SK-N-DZ (cell line): ENCODE measurements around the gene TMEM179B.

Experiments used
- DNase-seq: peaks from one replicate; pipeline ENCODE4 v3.0.0-alpha.2; 2015; ENCODE audit warnings: low spot score
- small RNA-seq, 2 experiments: library from RNA; depleted of rRNA; stranded (forward); fragments of <200 nt; gene quantifications; one replicate each; pipeline ENCODE3, GENCODE V24; 2014

The TMEM179B gene

DNA sequence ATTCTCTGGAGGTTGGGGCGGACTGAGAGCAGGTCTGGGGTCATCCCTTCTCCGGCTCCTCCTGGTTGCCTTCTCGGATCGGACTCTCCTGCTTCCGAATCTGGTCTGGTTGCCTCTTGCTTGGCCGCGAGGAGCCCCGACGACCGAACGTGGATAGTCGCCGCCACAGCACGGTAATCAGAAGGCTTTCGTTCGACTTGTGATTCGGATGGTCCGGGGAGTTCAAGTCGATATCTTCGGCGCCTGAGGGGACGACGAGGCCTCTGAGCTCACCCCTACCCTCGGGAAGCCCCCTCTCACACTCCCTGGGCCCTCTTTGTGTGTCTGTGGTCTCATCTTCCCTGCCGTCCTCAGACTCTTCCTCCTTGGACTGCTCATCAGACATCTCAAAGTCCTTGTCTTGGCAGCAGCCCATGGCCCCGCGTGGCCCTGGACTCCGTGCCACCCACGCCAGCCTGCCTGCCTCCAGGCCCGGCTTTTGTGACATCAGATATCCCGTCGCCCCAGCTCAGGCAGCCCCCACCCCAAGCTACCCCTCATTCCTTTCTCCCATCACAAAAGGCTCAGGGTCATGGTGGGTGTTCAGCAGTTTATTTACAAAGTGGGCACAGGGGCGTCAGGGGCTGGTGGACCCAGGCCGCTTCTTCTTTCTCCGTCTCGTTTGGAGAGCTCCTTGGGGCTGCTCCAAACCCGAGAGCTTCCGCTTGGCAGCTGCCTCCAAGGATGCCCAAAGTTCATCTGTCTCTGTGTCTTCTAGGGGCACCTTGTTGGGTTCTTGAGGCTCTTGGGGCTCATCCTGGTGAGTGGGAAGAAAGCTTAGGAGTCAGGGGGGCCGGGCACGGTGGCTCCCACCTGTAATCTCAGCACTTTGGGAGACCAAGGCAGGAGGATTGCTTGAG is 45.4 kb downstream of the TMEM179B start, which contains the start of gene TEX54:
Gene TEX54, minus strand, starts transcription at position 506 of the 899 bp plus-strand sequence.
- peak; percentile 14 for DNase-seq

DNA sequence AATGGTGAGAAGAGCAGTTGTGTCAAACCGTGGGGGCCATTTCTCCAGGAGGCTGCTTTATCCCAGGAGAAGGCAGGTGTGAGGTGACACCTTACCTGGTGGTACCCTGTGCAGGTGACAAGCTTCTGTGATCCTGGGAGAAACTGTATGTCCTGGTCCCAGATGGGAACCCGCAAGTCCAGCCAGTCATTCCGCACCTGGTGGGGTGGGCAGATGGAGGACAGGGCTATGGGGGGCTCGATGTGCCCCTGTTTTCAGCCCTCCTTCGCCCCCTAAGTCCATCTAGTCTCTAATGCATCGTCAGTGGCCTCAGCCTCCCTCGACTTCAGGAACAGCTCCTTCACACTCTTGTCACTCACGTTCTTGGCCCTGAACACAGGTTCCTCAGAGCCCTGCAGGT is 48.1 kb downstream of the TMEM179B start:
- peak; percentile 2 for DNase-seq

DNA sequence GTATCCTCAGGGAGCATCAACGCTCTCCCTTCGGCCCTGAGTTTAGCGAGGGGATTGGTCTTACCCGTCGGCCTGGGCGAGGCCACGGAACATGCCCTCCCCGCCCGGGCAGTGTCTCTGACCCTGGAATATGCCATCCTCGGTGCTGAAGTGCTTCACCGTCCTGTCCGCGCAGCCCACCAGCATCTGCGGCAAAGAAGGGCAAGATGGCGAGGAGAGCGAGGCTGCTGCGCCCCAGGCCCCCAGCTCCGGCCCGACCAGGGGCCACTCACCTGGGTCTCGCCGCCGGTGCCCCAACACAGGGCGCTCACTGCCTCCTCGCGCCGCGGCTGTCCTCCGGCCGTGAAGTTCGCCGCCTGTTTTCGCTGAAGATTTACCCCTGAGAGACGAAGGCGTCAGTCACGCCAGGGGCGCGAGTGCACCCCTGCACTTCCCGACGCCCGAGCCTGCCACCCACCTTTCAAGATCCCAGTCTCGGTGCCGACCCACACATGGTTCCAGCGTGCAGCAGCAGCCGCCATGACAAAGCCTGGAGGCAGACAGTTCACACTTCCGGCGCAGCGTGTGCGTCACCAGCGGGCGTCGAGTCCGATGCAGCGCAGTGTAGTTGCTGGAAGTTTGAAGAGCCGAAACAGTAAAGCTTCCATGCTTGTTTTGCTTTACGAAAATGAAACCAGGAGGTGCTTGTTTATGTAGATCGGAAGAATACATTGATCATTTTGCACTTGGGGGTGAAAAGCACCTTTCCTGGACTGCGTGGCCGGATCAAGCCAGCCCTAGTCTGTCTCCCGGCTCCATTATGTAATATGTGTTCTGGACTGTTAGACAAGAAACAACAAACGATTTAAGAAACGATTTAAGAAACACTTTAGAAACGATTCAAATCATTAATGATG is 52.1 kb downstream of the TMEM179B start, which contains the start of gene WDR74:
Gene WDR74, minus strand, starts transcription at position 541 of the 896 bp plus-strand sequence. Its CDS starts 20 bp downstream, at position 521.
- peak; percentile 86 for DNase-seq

Small RNA genes within 50 kb of the gene (small RNA-seq; reads per million reads assigned to genes)
- gene MIR6514 (0 to 0.13 reads per million in 2 experiments), gene RNU6-118P (0 reads per million in 2 experiments)
